Calu3 (cell line): ENCODE data around the gene DCD. TPM values are rescaled to one million over a fixed set of nuclear protein-coding genes. Genes with fewer than 3 reads are reported as not detected.

Experiments
- BruUV-seq: library from RNA; stranded (reverse); fragments of 400-500 nt; replicated peaks from 2 replicates; lab custom pipeline; 2021; lab: Mats Ljungman, UMichigan
- CTCF ChIA-PET: fragments of 300-600 bp; sonication (Branson Sonifier 250); formaldehyde crosslinking; loops from one replicate; lab custom pipeline; 2022; ENCODE audit warnings: antibody characterized with exemption; lab: Charles Lee
- DNase-seq: peaks from one replicate; pipeline ENCODE4 v3.0.0; 2022
- H3K27ac Mint-ChIP-seq: one replicate; pipeline ENCODE4 v1.8.0; 2022; ENCODE audit warnings: mixed read lengths; ENCODE audit not compliant: unreplicated experiment
- H3K27me3 Mint-ChIP-seq: one replicate; pipeline ENCODE4 v1.8.0; 2022; ENCODE audit warnings: mixed read lengths; ENCODE audit not compliant: unreplicated experiment
- H3K36me3 Mint-ChIP-seq: one replicate; pipeline ENCODE4 v1.8.0; 2022; ENCODE audit warnings: mild to moderate bottlenecking, moderate library complexity, mixed read lengths; ENCODE audit not compliant: insufficient read depth, unreplicated experiment
- H3K4me1 Mint-ChIP-seq: one replicate; pipeline ENCODE4 v1.8.0; 2022; ENCODE audit warnings: mild to moderate bottlenecking, low read depth, mixed read lengths; ENCODE audit not compliant: unreplicated experiment
- H3K4me3 Mint-ChIP-seq: one replicate; pipeline ENCODE4 v1.8.0; 2022; ENCODE audit warnings: mild to moderate bottlenecking, low read depth, moderate library complexity, mixed read lengths; ENCODE audit not compliant: unreplicated experiment
- H3K9me3 Mint-ChIP-seq: one replicate; pipeline ENCODE4 v1.8.0; 2022; ENCODE audit warnings: low read depth, mixed read lengths; ENCODE audit not compliant: unreplicated experiment
- CTCF ChIP-seq: fragments of 200-600 bp; IDR thresholded peaks from one replicate; pipeline ENCODE4 v1.8.0; 2022; ENCODE audit warnings: antibody characterized with exemption; ENCODE audit not compliant: unreplicated experiment
- intact Hi-C: fragments of 100-400 bp; cut with micrococcal nuclease; formaldehyde crosslinking; loops from one replicate; pipeline ENCODE4 v1.10.0; 2022; ENCODE audit not compliant: unreplicated experiment
- total RNA-seq: library from RNA; stranded (reverse); gene quantifications from 2 replicates; pipeline ENCODE4 v1.2.3, GENCODE V29; 2022

Gene DCD
- total RNA-seq, 1 experiment from 2014 or later: not detected

DNA sequence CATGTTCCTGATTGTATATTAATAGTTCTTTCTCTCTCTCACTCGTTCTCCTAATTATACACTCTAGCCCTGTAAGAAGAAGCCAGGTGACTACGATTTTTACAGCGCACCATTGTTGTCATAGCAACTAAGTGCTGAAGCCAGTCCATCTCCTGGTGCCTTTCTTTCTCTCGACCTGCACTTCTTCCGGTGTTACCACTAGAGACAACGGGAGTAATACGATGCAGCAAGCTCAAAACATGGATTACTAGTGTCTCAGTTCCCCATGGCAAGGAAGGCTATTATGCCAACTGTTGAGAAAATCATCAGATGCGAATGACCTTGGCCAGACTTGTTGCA, 40.8 kb upstream of the DCD start:
- H3K27ac Mint-ChIP-seq: no peak overlapping the region
- peaks cover 93% of the 10 kb centered on the region for H3K27me3 Mint-ChIP-seq
- no peak overlapping the region for H3K4me3 Mint-ChIP-seq
- BruUV-seq: no TSS peak
- H3K9me3 Mint-ChIP-seq: no peaks in the 10 kb centered on the region
- no peak for TF ChIP-seq CTCF
- intact Hi-C loops: no loop called here
- CTCF ChIA-PET: no interaction called here
- no peaks in the 10 kb centered on the region for H3K36me3 Mint-ChIP-seq
- DNase-seq: no peak
- H3K4me1 Mint-ChIP-seq: no peaks in the 10 kb centered on the region

DNA sequence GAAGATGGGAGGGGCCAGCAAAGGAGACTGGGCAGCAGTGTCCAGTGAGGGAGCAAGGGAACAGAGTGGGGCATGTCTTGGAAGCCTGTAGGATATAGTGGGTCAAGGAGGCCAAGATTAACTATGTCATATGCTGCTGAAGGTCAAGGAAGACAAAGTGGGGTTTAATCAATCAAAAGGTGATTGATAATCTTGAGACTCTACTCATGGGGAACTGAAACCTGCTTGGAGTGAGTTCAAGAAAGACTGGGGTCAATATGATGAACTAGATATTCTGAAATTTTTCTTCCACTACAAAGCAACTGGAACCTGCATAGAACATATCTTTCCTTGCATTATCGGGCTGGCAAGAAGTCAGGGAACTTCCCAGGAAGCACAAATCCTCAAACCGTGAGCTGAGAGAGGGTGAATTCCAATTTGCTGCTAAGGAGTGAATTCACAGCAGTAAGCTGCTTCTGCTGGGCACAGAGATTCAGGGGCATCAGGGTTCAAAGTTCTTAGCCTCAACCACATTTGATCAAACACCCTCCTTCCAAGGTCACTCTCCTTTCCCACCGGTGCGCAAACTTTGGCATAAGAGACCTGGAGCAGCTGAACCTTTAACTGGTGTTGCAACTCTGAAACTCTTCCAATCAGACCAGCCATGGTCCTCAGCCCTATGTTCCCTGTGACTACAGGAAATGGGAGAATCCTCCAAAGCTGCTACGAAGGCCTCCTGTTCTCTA, 40.3 kb upstream of the DCD start:
- Mint-ChIP-seq H3K27me3 (peaks cover 93% of the 10 kb centered on the region), H3K4me1 (no peaks in the 10 kb centered on the region), H3K27ac (no peak overlapping the region), H3K36me3 (no peaks in the 10 kb centered on the region), H3K4me3 (no peak overlapping the region), H3K9me3 (no peaks in the 10 kb centered on the region)
- TF ChIP-seq CTCF: no peak
- intact Hi-C loops: no loop called here
- DNase-seq: no peak
- BruUV-seq: no TSS peak
- CTCF ChIA-PET: no interaction called here

GRCh38 chr12:54684636-54685630, 36.8 kb upstream of the DCD start:
- no peaks in the 10 kb centered on the region for H3K4me1 Mint-ChIP-seq
- no peak overlapping the region for H3K27ac Mint-ChIP-seq
- H3K36me3 Mint-ChIP-seq: no peaks in the 10 kb centered on the region
- no peak overlapping the region for H3K4me3 Mint-ChIP-seq
- intact Hi-C loops: no loop called here
- H3K27me3 Mint-ChIP-seq: peaks cover 100% of the 10 kb centered on the region
- H3K9me3 Mint-ChIP-seq: no peaks in the 10 kb centered on the region
- CTCF ChIA-PET: no interaction called here
- DNase-seq: no peak
- BruUV-seq: no TSS peak
- no peak for TF ChIP-seq CTCF

DNA sequence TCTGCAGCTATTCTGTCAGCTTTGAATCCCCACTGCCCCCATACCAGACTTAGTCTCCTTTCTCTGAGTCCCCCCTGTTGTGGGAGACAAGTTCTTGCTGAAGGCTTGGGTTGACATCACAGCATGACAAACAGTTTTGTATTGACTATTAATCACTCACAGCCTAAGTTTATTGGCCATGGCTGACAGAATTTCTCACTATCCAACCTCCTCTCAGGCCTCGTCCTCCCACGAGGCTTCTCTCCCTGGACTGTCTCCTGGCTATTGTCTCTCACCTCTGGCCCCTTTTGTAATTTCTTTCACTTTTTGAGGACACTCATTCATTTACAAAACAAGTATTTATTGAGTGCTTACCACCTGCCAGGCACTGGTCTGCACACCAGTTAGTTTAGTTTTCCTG, 35.2 kb upstream of the DCD start:
- peaks cover 100% of the 10 kb centered on the region for H3K27me3 Mint-ChIP-seq
- H3K4me3 Mint-ChIP-seq: no peak overlapping the region
- no peak for TF ChIP-seq CTCF
- H3K9me3 Mint-ChIP-seq: no peaks in the 10 kb centered on the region
- H3K4me1 Mint-ChIP-seq: no peaks in the 10 kb centered on the region
- CTCF ChIA-PET: interaction anchor here (1.2 kb wide), 1 partner anchor 41 kb away, joined by 4 read pairs; no protein-coding TSS in a partner anchor
- intact Hi-C loops: no loop called here
- DNase-seq: no peak
- no TSS peak for BruUV-seq
- H3K36me3 Mint-ChIP-seq: no peaks in the 10 kb centered on the region
- no peak overlapping the region for H3K27ac Mint-ChIP-seq
